IMR-90 (cell line): ENCODE measurements around the gene PARP14. TPM values are rescaled to one million over a fixed set of nuclear protein-coding genes. Genes with fewer than 3 reads are reported as not detected.

Source experiments
- ATAC-seq: fragments of 200-7000 bp; cut with Tn5 transposase; 2 replicates; pipeline ENCODE4 v1.9.1; 2020; ENCODE audit warnings: low read depth, mild to moderate bottlenecking, moderate library complexity
- BruUV-seq: library from RNA; stranded (reverse); fragments of 400-500 nt; replicated peaks from 2 replicates; lab custom pipeline; 2021; lab: Mats Ljungman, UMichigan
- CTCF ChIA-PET: fragments of 300-600 bp; formaldehyde crosslinking; extraction: SDS; loops from one replicate; lab custom pipeline; 2021; ENCODE audit warnings: antibody characterized with exemption; lab: Yijun Ruan, JAX
- POLR2A ChIA-PET: fragments of 300-600 bp; sonication (Branson Sonifier 250); formaldehyde crosslinking; loops from one replicate; lab custom pipeline; 2022; ENCODE audit warnings: antibody characterized with exemption; ENCODE audit not compliant: unreplicated experiment; lab: Charles Lee
- DNase-seq: peaks from one replicate; pipeline ENCODE4 v3.0.0; 2013
- H2AFZ ChIP-seq: replicated peaks from 2 replicates; pipeline ENCODE3; 2013; ENCODE audit warnings: low read length, mild to moderate bottlenecking; ENCODE audit not compliant: poor library complexity
- H2AK5ac ChIP-seq: 2 replicates; pipeline ENCODE4 v1.6.1; 2013; ENCODE audit warnings: low read depth, low read length, inconsistent platforms
- H2AK9ac ChIP-seq: replicated peaks from 2 replicates; pipeline ENCODE3; 2013; ENCODE audit warnings: mild to moderate bottlenecking, low read depth, low read length, moderate library complexity; ENCODE audit not compliant: poor library complexity
- H2BK120ac ChIP-seq: 2 replicates; pipeline ENCODE4 v1.6.1; 2013; ENCODE audit warnings: low read depth, low read length, inconsistent platforms
- H2BK15ac ChIP-seq: 3 replicates; pipeline ENCODE4 v1.6.1; 2013; ENCODE audit warnings: low read depth, low read length, inconsistent platforms
- H2BK20ac ChIP-seq: 2 replicates; pipeline ENCODE4 v1.6.1; 2013; ENCODE audit warnings: low read depth, mild to moderate bottlenecking, inconsistent platforms, low read length, moderate library complexity
- H2BK5ac ChIP-seq: 2 replicates; pipeline ENCODE4 v1.6.1; 2013; ENCODE audit warnings: mild to moderate bottlenecking, low read depth, low read length, inconsistent platforms; ENCODE audit not compliant: poor library complexity, severe bottlenecking
- H3K14ac ChIP-seq: replicated peaks from 2 replicates; pipeline ENCODE4 v1.6.1; 2013; ENCODE audit warnings: low read depth, low read length, inconsistent platforms
- H3K18ac ChIP-seq: 2 replicates; pipeline ENCODE4 v1.6.1; 2013; ENCODE audit warnings: low read depth, low read length, control low read depth
- H3K23ac ChIP-seq: 2 replicates; pipeline ENCODE4 v1.6.1; 2013; ENCODE audit warnings: low read depth, low read length, inconsistent platforms
- H3K27ac ChIP-seq: 2 replicates; pipeline ENCODE4 v1.5.1; 2013; ENCODE audit warnings: mild to moderate bottlenecking, control low read depth, low read length; ENCODE audit not compliant: insufficient read depth
- H3K27me3 ChIP-seq: 2 replicates; pipeline ENCODE4 v1.6.1; 2013; ENCODE audit warnings: low read length; ENCODE audit not compliant: control insufficient read depth, insufficient read depth
- H3K36me3 ChIP-seq: 2 replicates; pipeline ENCODE4 v1.6.1; 2013; ENCODE audit warnings: low read length, mixed read lengths; ENCODE audit not compliant: control insufficient read depth, insufficient read depth
- H3K4ac ChIP-seq: 2 replicates; pipeline ENCODE4 v1.6.1; 2013; ENCODE audit warnings: low read depth, low read length, inconsistent platforms
- H3K4me1 ChIP-seq: 2 replicates; pipeline ENCODE4 v1.6.1; 2013; ENCODE audit warnings: low read length, mixed read lengths; ENCODE audit not compliant: control insufficient read depth, insufficient read depth
- H3K4me2 ChIP-seq: 2 replicates; pipeline ENCODE4 v1.6.1; 2013; ENCODE audit warnings: low read depth, mild to moderate bottlenecking, control low read depth, low read length, moderate library complexity
- H3K4me3 ChIP-seq: 2 replicates; pipeline ENCODE4 v1.5.1; 2013; ENCODE audit warnings: low read depth, mild to moderate bottlenecking, control low read depth, low read length, moderate library complexity; ENCODE audit not compliant: insufficient read depth
- H3K56ac ChIP-seq: 2 replicates; pipeline ENCODE4 v1.6.1; 2013; ENCODE audit warnings: low read length, inconsistent platforms; ENCODE audit not compliant: insufficient read depth; ENCODE audit errors: extremely low read depth
- H3K79me1 ChIP-seq, 2 experiments: 2 replicates each; pipeline ENCODE4 v1.6.1; 2013; ENCODE audit warnings: low read length in 2 of 2, inconsistent platforms in 1 of 2, low read depth in 1 of 2
- H3K9ac ChIP-seq: 2 replicates; pipeline ENCODE4 v1.6.1; 2013; ENCODE audit warnings: low read depth, low read length, control low read depth
- H3K9me1 ChIP-seq: 2 replicates; pipeline ENCODE4 v1.6.1; 2013; ENCODE audit warnings: low read length, inconsistent platforms; ENCODE audit not compliant: insufficient read depth
- H3K9me3 ChIP-seq: 2 replicates; pipeline ENCODE4 v1.6.1; 2013; ENCODE audit warnings: low read length; ENCODE audit not compliant: control insufficient read depth, insufficient read depth
- H4K20me1 ChIP-seq: 2 replicates; pipeline ENCODE4 v1.6.1; 2013; ENCODE audit warnings: low read length, inconsistent platforms; ENCODE audit not compliant: insufficient read depth
- H4K5ac ChIP-seq: 2 replicates; pipeline ENCODE4 v1.6.1; 2013; ENCODE audit warnings: mild to moderate bottlenecking, low read depth, low read length, control low read depth
- H4K8ac ChIP-seq, 2 experiments: 2 replicates each; pipeline ENCODE4 v1.6.1; 2013; ENCODE audit warnings: low read depth in 2 of 2, low read length in 2 of 2, control low read depth in 1 of 2, inconsistent platforms in 1 of 2
- H4K91ac ChIP-seq: 2 replicates; pipeline ENCODE4 v1.6.1; 2013; ENCODE audit warnings: low read depth, low read length, inconsistent platforms; ENCODE audit not compliant: insufficient read depth
- BHLHE40 ChIP-seq: fragments of 150-350 bp; IDR thresholded peaks from 2 replicates; pipeline ENCODE4 v1.6.1; 2016; ENCODE audit warnings: mild to moderate bottlenecking, low read depth, low read length
- CEBPB ChIP-seq: IDR thresholded peaks from 2 replicates; pipeline ENCODE4 v1.6.1; 2012; ENCODE audit warnings: low read depth, low read length, improper control_type of control experiment
- FOS ChIP-seq: fragments of 150-350 bp; IDR thresholded peaks from 2 replicates; pipeline ENCODE4 v1.6.1; 2016; ENCODE audit warnings: low read depth, low read length
- MAZ ChIP-seq: IDR thresholded peaks from 2 replicates; pipeline ENCODE4 v1.6.1; 2012; ENCODE audit warnings: low read depth, mild to moderate bottlenecking, low read length, improper control_type of control experiment, moderate library complexity, borderline replicate concordance
- MXI1 ChIP-seq: IDR thresholded peaks from 2 replicates; pipeline ENCODE4 v1.6.1; 2012; ENCODE audit warnings: low read depth, mild to moderate bottlenecking, low read length, moderate library complexity, borderline replicate concordance
- NFE2L2 ChIP-seq: fragments of 150-350 bp; IDR thresholded peaks from 2 replicates; pipeline ENCODE4 v1.6.1; 2016; ENCODE audit warnings: low read depth, mild to moderate bottlenecking, low read length
- RAD21 ChIP-seq: IDR thresholded peaks from 2 replicates; pipeline ENCODE4 v1.6.1; 2012; ENCODE audit warnings: low read length, improper control_type of control experiment
- WGBS, 2 experiments: methylation state at CpG; one replicate each; pipeline versions ENCODE4 v1.1.5 to v1.1.7; 2013; ENCODE audit warnings: missing lambda C conversion rate in 2 of 2; ENCODE audit not compliant: insufficient read length in 1 of 2; ENCODE audit errors: extremely low coverage in 2 of 2; 5-methylcytosine and 5-hydroxymethylcytosine counted together
- dilution Hi-C: fragments of 300-500 bp; cut with HindIII; formaldehyde crosslinking; loops from one replicate; pipeline ENCODE4 v1.14.3; 2018; ENCODE audit warnings: low sequenced_read_pairs; ENCODE audit not compliant: unreplicated experiment
- in situ Hi-C: fragments of 300-500 bp; cut with MboI; formaldehyde crosslinking; loops from 3 replicates; pipeline ENCODE4 v1.14.3; 2019; ENCODE audit warnings: low sequenced_read_pairs, inconsistent platforms, mixed read lengths
- intact Hi-C: fragments of 100-400 bp; cut with micrococcal nuclease; formaldehyde crosslinking; loops from 2 replicates; pipeline ENCODE4 v1.10.0; 2022
- polyA plus RNA-seq, 3 experiments: library from polyadenylated mRNA; depleted of rRNA; stranded (reverse); fragments of >200 nt; gene quantifications; 2 replicates each; pipeline ENCODE4 v1.2.3, GENCODE V29; 2012; ENCODE audit warnings: low replicate concordance in 1 of 3
- total RNA-seq: library from RNA; depleted of rRNA; stranded (reverse); fragments of >200 nt; gene quantifications from 2 replicates; pipeline ENCODE4 v1.2.3, GENCODE V29; 2012
- TF ChIP-seq, protein P1 (sequence below): fragments of 150-350 bp; IDR thresholded peaks from 2 replicates; pipeline ENCODE4 v1.6.1; 2016; ENCODE audit warnings: low read depth, mild to moderate bottlenecking, low read length, moderate library complexity, borderline replicate concordance
- TF ChIP-seq, protein P2 (sequence below): conservative IDR thresholded peaks from 2 replicates; pipeline ENCODE4 v1.5.1; 2012; ENCODE audit warnings: mild to moderate bottlenecking, low read depth, low read length, improper control_type of control experiment

The PARP14 gene
- total and polyA plus RNA-seq, 2 of the 4 experiments (the other 2 are of a cell fraction), result 9.3 to 23.1 TPM

DNA sequence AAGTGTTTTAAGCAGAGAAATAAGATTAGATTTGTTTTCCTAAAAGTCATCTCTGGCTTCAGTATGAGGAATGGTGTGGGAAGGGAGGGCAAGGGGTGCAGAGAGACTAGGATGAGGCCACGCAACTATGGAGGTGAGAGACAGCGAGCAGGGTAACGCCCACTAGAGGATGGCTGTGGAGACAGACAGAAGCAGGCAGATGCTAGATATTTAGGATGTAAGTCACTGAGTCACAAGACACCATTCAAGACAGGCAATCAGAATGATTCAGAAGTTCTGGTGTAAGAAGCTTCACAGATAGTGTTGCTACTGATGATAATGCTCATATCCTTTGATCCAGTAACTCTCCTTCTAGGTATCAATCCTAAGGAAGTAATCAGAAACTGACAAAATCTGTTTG is 93.9 kb downstream of the PARP14 start:
- Histone ChIP-seq H3K79me1 (no peaks in the 10 kb centered on the region), H4K91ac (no peak overlapping the region), H3K9me1 (0 out of 2 replicates have a peak, but pooled peaks cover 6% of the 10 kb centered on the region), H4K8ac (no peak overlapping the region), H3K9ac (no peak overlapping the region), H2BK5ac (no peak overlapping the region), H3K23ac (peak overlapping the region; percentile 7; the same call in 1 of the 2 replicates), H3K4ac (no peak overlapping the region), H4K5ac (no peak overlapping the region), H2AK9ac (peak overlapping the region; percentile 15), H2BK120ac (no peak overlapping the region), H3K4me3 (no peak overlapping the region), H2BK20ac (no peak overlapping the region), H3K14ac (no peak overlapping the region), H2AK5ac (no peak overlapping the region), H2AFZ (peak overlapping the region; percentile 69), H3K4me2 (no peak overlapping the region), H3K56ac (no peak overlapping the region), H3K27ac (no peak overlapping the region), H3K27me3 (no peaks in the 10 kb centered on the region), H3K36me3 (no peaks in the 10 kb centered on the region), H4K20me1 (no peaks in the 10 kb centered on the region), H3K18ac (no peak overlapping the region), H3K4me1 (0 out of 2 replicates have a peak, but pooled peaks cover 2% of the 10 kb centered on the region), H3K9me3 (no peaks in the 10 kb centered on the region), H2BK15ac (no peak overlapping the region)
- ATAC-seq (peak; percentile 66), DNase-seq (peak; percentile 75)
- TF ChIP-seq BHLHE40, result no peak
- TF ChIP-seq, protein P1, sequence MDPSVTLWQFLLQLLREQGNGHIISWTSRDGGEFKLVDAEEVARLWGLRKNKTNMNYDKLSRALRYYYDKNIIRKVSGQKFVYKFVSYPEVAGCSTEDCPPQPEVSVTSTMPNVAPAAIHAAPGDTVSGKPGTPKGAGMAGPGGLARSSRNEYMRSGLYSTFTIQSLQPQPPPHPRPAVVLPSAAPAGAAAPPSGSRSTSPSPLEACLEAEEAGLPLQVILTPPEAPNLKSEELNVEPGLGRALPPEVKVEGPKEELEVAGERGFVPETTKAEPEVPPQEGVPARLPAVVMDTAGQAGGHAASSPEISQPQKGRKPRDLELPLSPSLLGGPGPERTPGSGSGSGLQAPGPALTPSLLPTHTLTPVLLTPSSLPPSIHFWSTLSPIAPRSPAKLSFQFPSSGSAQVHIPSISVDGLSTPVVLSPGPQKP, result no peak
- TF ChIP-seq RAD21, result no peak
- TF ChIP-seq MAZ, result no peak
- no peak for TF ChIP-seq FOS
- TF ChIP-seq, protein P2, sequence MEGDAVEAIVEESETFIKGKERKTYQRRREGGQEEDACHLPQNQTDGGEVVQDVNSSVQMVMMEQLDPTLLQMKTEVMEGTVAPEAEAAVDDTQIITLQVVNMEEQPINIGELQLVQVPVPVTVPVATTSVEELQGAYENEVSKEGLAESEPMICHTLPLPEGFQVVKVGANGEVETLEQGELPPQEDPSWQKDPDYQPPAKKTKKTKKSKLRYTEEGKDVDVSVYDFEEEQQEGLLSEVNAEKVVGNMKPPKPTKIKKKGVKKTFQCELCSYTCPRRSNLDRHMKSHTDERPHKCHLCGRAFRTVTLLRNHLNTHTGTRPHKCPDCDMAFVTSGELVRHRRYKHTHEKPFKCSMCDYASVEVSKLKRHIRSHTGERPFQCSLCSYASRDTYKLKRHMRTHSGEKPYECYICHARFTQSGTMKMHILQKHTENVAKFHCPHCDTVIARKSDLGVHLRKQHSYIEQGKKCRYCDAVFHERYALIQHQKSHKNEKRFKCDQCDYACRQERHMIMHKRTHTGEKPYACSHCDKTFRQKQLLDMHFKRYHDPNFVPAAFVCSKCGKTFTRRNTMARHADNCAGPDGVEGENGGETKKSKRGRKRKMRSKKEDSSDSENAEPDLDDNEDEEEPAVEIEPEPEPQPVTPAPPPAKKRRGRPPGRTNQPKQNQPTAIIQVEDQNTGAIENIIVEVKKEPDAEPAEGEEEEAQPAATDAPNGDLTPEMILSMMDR, result no peak
- no peak for TF ChIP-seq NFE2L2
- no peak for TF ChIP-seq MXI1
- no peak for TF ChIP-seq CEBPB
- CTCF ChIA-PET, result interaction anchor here (0.6 kb wide), 1 partner anchor 311 kb away, joined by 3 read pairs; no protein-coding TSS in a partner anchor
- dilution Hi-C loops, result no loop called here
- 82% methylated on average over 2 of the region's 3 CpGs; no CpG with 5 or more reads in 1 of the 2 experiments for WGBS, 2 experiments
- POLR2A ChIA-PET, result no interaction called here
- no TSS peak for BruUV-seq
- intact Hi-C loops, result no loop called here
- in situ Hi-C loops, result no loop called here
